ENCODE results near the gene COL24A1. TPM values are rescaled to one million over a fixed set of nuclear protein-coding genes. Genes with fewer than 3 reads are reported as not detected.
A peak's percentile ranks its signal among the peaks of the same experiment; 100 is the strongest.
"Not testable (repeated sequence)": the region's sequence is repeated elsewhere in the genome, so short reads cannot be mapped to it uniquely, and the experiment has no call there.

COL24A1 gene
- total RNA-seq, 1 donor from 2014 or later, result 0.21 TPM

DNA sequence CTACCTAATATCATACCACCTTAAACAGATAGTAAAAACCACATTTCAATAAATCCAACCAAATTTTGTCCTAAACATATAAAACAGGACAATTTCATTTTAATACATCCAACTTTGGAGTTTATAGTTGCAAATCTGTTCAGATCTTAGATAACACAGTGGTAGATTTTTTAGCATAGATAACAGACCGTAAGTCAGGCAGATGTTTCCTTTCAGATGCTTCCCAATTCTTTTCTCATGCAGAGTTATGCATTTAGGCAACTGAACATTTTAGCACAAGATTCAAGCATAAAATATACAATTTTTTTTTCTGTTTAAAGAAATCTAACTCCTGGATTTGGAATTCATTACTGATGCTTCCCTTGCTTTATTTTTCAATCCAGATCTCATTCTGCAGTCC is 291.8 kb downstream of the COL24A1 start:
- Histone ChIP-seq H3K36me3 (ENCODE audit: control insufficient read depth, insufficient read depth, low read length) (no peaks in the 10 kb centered on the region), H3K27me3 (ENCODE audit: control insufficient read depth, insufficient read depth, low read length) (no peaks in the 10 kb centered on the region), H3K4me3 (ENCODE audit: low read depth, low read length) (no peak overlapping the region)
- TF ChIP-seq, protein P1, sequence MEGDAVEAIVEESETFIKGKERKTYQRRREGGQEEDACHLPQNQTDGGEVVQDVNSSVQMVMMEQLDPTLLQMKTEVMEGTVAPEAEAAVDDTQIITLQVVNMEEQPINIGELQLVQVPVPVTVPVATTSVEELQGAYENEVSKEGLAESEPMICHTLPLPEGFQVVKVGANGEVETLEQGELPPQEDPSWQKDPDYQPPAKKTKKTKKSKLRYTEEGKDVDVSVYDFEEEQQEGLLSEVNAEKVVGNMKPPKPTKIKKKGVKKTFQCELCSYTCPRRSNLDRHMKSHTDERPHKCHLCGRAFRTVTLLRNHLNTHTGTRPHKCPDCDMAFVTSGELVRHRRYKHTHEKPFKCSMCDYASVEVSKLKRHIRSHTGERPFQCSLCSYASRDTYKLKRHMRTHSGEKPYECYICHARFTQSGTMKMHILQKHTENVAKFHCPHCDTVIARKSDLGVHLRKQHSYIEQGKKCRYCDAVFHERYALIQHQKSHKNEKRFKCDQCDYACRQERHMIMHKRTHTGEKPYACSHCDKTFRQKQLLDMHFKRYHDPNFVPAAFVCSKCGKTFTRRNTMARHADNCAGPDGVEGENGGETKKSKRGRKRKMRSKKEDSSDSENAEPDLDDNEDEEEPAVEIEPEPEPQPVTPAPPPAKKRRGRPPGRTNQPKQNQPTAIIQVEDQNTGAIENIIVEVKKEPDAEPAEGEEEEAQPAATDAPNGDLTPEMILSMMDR (IDR thresholded peaks at IDR 0.05; ENCODE audit: insufficient read depth, low read length, poor library complexity, severe bottlenecking), result no peak
- no peak for DNase-seq (ENCODE audit: low read depth)

DNA sequence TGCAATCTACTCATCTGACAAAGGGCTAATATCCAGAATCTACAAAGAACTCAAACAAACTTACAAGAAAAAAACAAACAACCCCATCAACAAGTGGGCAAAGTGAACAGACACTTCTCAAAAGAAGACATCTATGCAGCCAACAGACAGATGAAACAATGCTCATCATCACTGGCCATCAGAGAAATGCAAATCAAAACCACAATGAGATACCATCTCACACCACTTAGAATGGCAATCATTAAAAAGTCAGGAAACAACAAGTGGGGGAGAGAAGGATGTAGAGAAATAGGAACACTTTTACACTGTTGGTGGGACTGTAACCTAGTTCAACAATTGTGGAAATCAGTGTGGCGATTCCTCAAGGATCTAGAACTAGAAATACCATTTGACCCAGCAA is 292.9 kb downstream of the COL24A1 start:
- H3K27me3 ChIP-seq (ENCODE audit: control insufficient read depth, insufficient read depth, low read length); H3K36me3 ChIP-seq (ENCODE audit: control insufficient read depth, insufficient read depth, low read length); DNase-seq (ENCODE audit: low read depth); H3K4me3 ChIP-seq (ENCODE audit: low read depth, low read length): not testable (repeated sequence)

DNA sequence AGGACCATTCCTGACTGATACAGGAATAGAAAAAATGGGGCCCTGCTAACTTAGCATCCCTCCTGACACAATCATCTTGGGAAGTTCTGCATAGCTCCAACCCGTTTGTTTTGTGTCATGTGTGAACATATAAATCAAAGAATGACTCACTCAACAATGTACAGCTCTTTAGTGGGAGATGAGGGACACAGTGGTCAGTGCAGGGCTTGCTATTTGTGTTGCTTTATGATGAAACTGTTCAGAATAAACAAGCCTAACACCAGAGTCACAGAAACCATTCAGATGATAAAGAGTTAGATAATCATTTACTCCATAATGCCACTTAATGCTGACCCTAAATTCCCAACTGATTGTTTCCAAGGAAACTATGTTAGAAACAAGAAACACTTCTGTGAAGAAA is 294.1 kb downstream of the COL24A1 start:
- Histone ChIP-seq H3K36me3 (ENCODE audit: control insufficient read depth, insufficient read depth, low read length) (no peaks in the 10 kb centered on the region), H3K4me3 (ENCODE audit: low read depth, low read length) (no peak overlapping the region), H3K27me3 (ENCODE audit: control insufficient read depth, insufficient read depth, low read length) (no peaks in the 10 kb centered on the region)
- peak; percentile 23 for DNase-seq (ENCODE audit: low read depth)
- TF ChIP-seq, protein P1 (IDR thresholded peaks at IDR 0.05; ENCODE audit: insufficient read depth, low read length, poor library complexity, severe bottlenecking), result no peak

DNA sequence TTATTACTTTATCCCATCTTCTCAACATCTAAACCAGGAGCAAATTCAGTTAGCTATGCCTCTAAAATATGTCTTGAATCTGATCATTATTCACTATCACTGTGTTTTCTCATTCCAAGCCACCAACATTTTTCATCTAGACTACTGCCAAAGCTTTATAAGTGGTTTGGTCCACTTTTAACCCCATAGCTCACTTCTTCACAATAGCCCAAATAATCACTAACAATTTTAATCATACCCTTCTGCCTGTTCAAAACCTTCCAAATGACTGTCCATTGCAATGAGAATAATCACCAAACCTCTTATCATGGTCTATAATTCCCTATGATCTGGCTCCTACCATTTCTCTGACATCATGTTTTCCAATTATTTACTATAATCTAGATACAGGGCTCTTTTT is 298.6 kb downstream of the COL24A1 start:
- TF ChIP-seq, protein P1 (IDR thresholded peaks at IDR 0.05; ENCODE audit: insufficient read depth, low read length, poor library complexity, severe bottlenecking), result no peak
- no peaks in the 10 kb centered on the region for H3K36me3 ChIP-seq (ENCODE audit: control insufficient read depth, insufficient read depth, low read length)
- no peak for DNase-seq (ENCODE audit: low read depth)
- H3K27me3 ChIP-seq (ENCODE audit: control insufficient read depth, insufficient read depth, low read length), result no peaks in the 10 kb centered on the region
- H3K4me3 ChIP-seq (ENCODE audit: low read depth, low read length), result no peak overlapping the region

DNA sequence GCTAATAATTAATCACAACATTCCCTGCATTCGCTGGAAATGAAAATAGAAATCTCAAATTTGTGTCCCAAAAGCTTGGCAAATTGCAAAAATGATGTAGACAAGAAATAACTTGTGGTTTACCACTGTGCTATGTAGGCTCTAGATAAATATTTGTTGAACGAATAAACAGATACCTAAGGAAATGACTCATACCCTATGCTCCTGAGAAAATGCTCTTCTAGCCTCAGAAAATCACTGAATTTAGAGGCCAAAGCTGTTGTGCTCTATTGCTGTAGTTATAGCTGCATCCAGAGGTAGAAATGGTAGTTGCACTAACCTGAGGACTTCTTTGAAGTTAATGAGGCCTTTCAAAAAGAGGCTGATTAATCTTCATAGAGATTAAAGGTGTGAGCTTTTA is 306.3 kb downstream of the COL24A1 start:
- no peaks in the 10 kb centered on the region for H3K27me3 ChIP-seq (ENCODE audit: control insufficient read depth, insufficient read depth, low read length)
- no peak overlapping the region for H3K4me3 ChIP-seq (ENCODE audit: low read depth, low read length)
- DNase-seq (ENCODE audit: low read depth), result peak; percentile 89
- H3K36me3 ChIP-seq (ENCODE audit: control insufficient read depth, insufficient read depth, low read length), result no peaks in the 10 kb centered on the region
- TF ChIP-seq, protein P1 (IDR thresholded peaks at IDR 0.05; ENCODE audit: insufficient read depth, low read length, poor library complexity, severe bottlenecking), result peak; percentile 62

DNA sequence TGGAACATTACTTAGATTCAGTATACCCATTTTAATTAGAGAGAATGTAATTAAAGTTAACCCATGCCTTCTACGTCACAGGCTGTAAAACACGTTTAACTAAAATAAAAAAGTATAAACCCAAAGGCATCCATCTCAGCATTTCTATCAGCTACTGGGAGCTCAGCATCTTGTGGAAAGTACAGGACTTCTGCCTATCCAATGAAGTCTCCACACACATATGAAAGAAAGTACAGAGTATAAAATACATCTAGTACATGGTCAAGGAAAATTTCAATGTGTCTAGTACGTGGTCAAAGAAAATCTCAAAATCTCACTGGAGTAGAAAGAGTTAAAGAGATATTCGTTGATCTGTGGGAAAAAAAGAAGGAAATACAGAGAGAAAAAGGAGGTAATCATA is 306.9 kb downstream of the COL24A1 start:
- no peak for DNase-seq (ENCODE audit: low read depth)

More for the DNA sequence above, 306.9 kb downstream of the COL24A1 start:
- H3K27me3 ChIP-seq (ENCODE audit: control insufficient read depth, insufficient read depth, low read length), result no peaks in the 10 kb centered on the region
- TF ChIP-seq, protein P1 (IDR thresholded peaks at IDR 0.05; ENCODE audit: insufficient read depth, low read length, poor library complexity, severe bottlenecking), result no peak
- H3K36me3 ChIP-seq (ENCODE audit: control insufficient read depth, insufficient read depth, low read length), result no peaks in the 10 kb centered on the region
- no peak overlapping the region for H3K4me3 ChIP-seq (ENCODE audit: low read depth, low read length)

Data from kidney epithelial cell (primary cell).